GM21737 (cell line): ENCODE data around the gene ORAI1.
"Not testable (repeated sequence)": the region's sequence is repeated elsewhere in the genome, so short reads cannot be mapped to it uniquely, and the experiment has no call there.

Experiments
- ATAC-seq: cut with Tn5 transposase; IDR thresholded peaks from one replicate; pipeline ENCODE4 v1.9.1; 2021; ENCODE audit warnings: mild to moderate bottlenecking, moderate library complexity; ENCODE audit not compliant: unreplicated experiment

The ORAI1 gene

GRCh38 chr12:121626087-121626852 is at the start of gene ORAI1:
ORAI1 (plus strand) TSS chr12:121626530.
- ATAC-seq = peak; percentile 58

DNA sequence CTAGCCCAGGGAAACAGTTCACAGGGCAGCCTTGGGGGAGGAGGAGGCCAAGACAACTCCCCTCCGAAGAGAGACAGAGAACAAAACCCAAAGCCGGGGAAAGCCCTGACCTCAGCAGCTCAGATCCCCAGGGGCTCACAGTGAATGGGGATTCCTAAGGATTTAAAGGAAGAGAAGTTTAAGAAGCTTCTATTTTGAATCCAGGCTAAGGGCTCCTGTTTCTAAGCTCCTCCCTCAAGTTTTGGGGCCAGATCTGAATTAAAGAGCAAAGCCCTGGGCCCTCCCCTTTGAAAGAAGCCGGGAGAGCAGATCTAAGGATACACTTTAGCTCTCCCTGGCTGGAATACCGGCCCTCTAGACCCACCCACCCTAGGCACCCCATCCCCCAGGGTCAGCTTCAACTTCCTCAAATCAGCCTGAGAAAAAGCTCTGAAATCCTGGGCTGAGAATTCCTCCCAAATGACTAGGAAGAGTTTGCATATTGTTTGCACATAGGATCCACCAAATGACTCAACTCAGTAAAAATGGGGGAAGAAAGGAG is 49.4 kb upstream of the ORAI1 start:
- ATAC-seq = no peak

- no peak for ATAC-seq
Measured at GRCh38 chr12:121577443-121578180, 48.7 kb upstream of the ORAI1 start.

DNA sequence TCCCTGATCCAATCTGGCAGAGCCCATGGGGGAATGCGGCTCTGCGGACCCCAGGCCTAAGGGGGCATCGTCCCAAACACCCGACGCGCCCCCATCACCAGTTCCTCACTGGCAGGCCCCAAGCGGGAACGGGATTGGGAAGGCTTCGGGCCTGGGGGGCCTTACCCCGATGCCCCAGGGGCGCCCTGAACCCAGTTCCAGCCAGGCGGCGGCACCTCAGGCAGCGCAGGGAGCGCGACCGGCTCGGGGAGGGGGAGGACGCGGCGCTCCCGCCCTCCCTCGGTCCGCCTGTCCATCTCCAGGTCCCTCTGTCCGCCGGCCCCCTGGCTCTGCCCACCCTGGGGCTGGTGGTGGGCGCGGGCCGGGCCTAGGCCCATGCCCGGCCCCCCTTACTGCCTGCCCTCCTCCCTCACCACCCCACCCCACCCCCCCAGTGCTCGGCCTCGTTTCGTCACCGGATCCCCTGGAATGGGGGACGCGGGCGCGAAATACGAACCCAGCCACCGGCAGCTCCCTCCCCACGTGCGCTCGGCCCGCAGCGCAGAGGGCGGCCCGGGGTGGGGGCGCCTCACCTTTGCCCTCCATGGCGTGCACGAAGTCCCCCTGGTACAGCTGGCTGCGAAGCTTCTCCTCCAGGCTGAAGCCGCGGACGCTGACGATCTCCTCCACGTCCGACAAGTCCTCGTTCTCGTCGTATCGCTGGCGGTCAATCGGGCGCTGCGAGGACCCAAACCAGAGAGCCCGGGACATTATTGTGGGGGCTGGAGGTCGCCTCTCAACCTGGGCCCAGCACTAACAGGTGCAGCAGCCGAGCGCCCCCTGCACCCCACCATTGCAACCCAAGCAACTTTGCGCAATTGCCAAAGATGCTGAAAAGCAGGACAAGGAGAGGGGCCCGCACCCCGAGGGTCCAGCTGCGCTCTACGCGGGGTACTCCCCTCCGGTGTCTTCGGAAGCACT is 47.8 kb upstream of the ORAI1 start:
- ATAC-seq = no peak

DNA sequence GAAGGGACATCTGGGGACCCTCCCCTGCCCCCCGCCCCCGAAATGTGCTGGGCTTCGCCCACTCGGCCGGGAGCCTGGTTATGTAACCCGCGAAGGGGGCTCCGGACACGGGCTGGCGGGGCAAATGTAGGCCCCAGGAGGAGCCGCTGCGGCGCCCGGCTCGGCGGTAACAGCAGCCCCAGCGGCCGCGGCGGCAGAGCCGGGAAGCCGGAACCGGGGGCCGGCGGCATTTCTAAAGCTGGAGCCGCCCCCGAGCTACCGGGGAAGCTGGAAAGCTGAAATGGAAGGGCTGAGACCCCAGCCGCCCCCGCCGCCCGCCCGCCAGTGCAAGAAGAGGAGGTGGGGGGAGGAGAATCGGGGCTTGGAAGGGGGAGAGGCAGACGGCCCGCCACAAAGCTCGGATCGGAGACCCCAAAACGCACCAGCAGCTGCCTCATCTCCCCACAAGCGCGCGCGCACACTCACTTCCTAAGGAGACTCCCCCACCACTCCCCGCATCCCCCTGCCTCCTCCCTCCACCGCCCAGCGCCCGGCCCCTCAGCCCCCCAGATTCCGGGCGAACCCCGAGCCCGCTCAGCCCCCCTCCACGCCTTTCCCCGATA is 47.0 kb upstream of the ORAI1 start:
- ATAC-seq = no peak

DNA sequence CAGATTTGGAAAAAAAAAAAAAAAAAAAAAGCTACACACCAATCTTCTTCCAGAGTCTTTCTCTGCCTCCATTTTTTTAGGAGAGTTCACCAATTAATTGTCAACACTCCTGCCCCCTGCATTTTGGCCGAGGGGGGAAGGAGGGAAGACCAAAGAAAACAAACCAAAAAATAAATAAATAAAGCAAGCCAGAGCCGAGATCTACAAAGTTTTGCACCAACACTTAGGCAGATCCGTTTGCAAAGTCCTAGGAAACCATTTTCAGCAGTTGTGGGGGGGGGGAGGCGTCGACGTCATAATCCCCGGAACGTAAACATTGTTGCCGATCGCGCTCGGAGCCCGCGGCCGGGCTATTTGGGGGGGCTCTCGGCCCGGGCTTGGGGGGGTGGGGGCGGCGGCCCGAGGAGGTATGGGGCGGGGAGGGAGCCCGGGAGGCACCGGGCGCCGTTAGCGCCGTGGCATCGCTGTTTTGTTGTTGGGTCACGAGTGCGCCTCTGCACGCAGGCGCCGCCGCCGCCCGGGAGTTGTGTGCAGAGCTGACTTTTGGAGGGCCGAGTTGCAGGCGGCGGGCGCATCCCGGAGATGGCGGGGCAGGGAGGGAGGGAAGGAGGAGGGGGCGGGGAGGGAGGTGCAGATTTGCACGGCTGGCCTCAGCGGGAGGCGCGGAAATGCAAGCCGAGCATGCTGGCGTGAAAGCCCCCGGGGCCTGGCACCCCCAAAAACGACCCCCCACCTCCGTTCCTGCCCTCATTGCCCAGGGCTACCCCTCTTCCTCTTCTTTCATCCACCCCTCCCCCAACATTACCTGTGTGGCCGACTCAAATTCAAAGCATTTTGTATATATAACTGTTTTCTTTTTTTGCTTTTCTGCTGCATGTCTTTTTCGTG is 46.1 kb upstream of the ORAI1 start:
- ATAC-seq = no peak

DNA sequence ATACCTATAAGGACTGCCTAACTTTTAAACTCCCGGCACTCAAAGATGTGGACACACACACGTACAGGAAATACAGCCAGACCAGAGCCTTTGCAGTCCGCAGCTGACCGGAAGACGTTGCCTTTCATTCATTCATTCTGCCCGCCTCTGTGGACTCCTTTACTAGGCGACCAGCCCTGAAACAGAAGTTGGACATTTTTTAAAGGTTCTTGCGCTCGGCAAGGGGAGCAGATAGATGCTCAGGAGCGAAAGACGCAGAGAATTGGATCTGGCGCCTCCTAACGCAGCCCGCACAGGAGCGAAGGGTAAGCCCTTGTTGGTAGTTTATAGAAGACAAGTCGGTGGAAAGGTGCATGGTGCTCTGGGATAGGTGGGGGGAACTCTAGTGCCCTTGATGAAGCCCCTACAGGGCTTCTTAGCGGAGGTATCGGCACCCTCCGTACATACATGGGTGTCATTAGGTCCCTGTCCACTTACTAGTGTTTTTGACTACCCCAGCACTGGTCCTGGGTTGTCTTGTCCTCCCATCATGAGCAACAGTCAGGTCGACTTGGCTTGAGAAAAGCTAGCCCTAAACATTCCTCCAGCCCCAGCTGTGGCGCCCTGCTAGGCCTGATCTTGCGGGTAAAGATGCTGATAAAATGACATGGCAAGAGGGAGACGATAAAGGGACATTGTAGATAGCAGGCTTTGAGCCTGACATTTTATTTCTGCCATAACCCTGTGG is 45.2 kb upstream of the ORAI1 start, which contains the start of gene KDM2B:
KDM2B (minus strand) TSS at position 65 of the 727 bp plus-strand sequence. CDS start 112 bp downstream, outside the sequence.
- no peak for ATAC-seq

- ATAC-seq = no peak
Measured at GRCh38 chr12:121581686-121582429, 44.5 kb upstream of the ORAI1 start.

DNA sequence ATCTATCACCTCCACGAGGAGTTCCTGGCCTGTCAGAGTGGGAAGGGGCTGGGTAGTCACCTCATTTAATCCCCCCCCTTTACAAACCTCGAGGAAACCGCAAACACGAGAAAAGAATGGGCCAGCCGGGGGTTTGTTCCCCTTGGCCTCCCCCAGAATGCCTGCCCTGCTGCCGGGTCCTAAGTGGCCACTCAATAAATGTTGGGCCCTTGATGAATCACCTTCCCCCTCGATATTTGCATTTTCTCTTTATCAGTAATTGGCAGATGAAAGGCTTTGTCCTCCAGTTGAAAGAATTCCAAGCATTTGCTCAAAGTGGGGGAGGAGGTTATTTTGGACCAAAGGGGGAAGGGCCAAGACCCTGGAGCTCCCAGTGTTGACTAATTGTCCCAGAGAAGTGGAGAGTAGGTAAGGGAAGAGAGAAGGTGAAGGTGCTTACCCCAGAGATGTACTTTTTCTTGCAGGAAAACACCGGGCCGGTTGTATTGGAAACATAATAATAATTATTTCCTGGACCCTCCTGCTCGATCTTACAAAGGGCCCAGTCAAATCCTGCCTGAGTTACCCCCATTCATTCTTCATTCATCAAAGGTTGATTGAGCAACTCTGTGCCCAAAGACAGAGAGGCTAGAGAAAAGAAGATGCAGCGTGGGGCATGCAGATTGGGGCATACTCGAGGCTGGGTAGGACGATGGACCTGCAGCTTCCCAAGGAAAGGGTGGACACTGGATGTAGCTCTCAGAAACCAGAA is 43.6 kb upstream of the ORAI1 start:
- no peak for ATAC-seq

- not testable (repeated sequence) for ATAC-seq
Measured at GRCh38 chr12:121583334-121583661, 43.0 kb upstream of the ORAI1 start.

- ATAC-seq = not testable (repeated sequence)
Measured at GRCh38 chr12:121584885-121585284, 41.4 kb upstream of the ORAI1 start.

DNA sequence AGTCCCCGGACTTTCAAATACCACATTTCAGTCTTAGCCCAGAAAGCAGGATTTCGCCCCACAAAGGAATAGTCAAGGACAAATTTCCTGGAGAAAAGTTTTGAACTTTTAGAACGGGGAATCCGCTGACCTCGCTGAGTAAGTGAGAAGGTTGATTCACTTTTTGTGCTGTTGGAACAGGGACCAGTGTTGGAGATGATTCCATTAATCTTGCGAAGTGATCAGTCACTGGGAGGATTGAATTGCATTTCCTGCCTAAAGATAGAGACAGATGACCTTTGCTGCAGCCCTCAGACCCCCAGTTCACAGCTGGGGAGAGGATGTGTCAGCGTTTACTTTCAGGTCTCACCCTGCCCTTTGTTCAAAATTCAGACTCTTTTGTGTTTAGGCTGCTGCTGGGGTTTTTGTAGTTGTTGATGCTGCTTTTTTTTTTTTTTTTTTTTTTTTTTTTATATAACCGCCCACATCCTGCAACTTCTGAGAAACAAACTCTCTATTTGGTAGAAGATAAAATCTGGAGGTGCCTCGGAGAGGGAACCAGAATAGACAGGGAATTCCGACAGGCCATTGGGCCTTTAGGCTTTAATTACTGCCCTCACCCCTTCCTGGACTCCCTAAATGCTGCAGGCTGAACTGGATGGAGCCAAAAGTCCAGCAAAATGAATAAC is 35.7 kb upstream of the ORAI1 start:
- ATAC-seq = peak; percentile 54

DNA sequence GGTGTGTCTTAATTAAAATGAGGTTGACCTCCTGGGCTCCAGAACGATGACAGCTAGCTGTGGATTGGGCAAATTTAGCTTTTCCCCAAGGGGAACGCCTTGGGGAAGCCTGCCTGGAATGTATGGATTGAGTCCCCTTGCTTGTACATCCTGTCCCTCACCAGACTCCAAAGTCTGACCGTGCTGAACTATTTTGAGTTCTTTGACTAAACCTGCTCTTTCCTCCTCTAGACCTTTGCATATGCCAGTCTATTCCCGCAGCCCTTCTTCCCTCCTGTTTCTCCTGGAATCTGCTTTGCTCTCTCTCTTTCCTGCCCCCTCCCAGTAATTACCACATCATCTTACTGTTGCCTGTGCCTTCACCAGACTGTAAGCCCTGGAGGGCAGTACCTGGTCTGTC is 34.0 kb upstream of the ORAI1 start:
- no peak for ATAC-seq

GRCh38 chr12:121595520-121595919 is 30.8 kb upstream of the ORAI1 start:
- ATAC-seq = no peak

GRCh38 chr12:121596526-121596925 is 29.8 kb upstream of the ORAI1 start:
- no peak for ATAC-seq

- no peak for ATAC-seq
Measured at GRCh38 chr12:121600702-121601336, 25.5 kb upstream of the ORAI1 start.
